Body of pancreas (tissue), 4 donors: Measurements from ENCODE around the gene ZBTB24. TPM values are rescaled to one million over a fixed set of nuclear protein-coding genes. Genes with fewer than 3 reads are reported as not detected.

Experiments used
- ATAC-seq: fragments of 150-250 bp; one replicate; pipeline ENCODE4 v1.9.1; 2016
- DNase-seq, 4 donors: peaks; one replicate each; pipeline ENCODE4 v3.0.0-alpha.2; 2019
- H3K27ac ChIP-seq, 4 donors: fragments of 200-600 bp; sonication (generic); 1 replicate in 3 of 4; 2 replicates in 1 of 4; pipeline versions ENCODE4 v1.5.1 to v1.6.1; 2016 to 2019; ENCODE audit warnings: mild to moderate bottlenecking in 1 of 4, mixed read lengths in 1 of 4, moderate library complexity in 1 of 4
- H3K27me3 ChIP-seq, 2 donors: fragments of 200-600 bp; sonication (generic); one replicate each; pipeline ENCODE4 v1.6.0; 2016; ENCODE audit warnings: mild to moderate bottlenecking in 1 of 2
- H3K36me3 ChIP-seq, 2 donors: fragments of 200-600 bp; sonication (generic); replicated peaks in 1 of 2; 2 replicates each; pipeline ENCODE4 v1.5.1; 2016; ENCODE audit warnings: low read depth in 2 of 2; ENCODE audit not compliant: insufficient read depth in 1 of 2
- H3K4me1 ChIP-seq: fragments of 200-600 bp; sonication (generic); one replicate; pipeline ENCODE4 v1.6.0; 2016
- H3K4me3 ChIP-seq, 2 donors: fragments of 200-600 bp; sonication (generic); 1 replicate in 1 of 2; 2 replicates in 1 of 2; pipeline ENCODE4 v1.5.1; 2016 to 2019
- H3K9me3 ChIP-seq, 3 donors: fragments of 200-600 bp; sonication (generic); 1 replicate in 2 of 3; 2 replicates in 1 of 3; pipeline ENCODE4 v1.5.1; 2016
- POLR2A ChIP-seq, 3 donors: fragments of 450-650 bp; IDR thresholded peaks; one replicate each; pipeline ENCODE4 v1.6.1; 2016; ENCODE audit warnings: antibody characterized with exemption in 3 of 3, mild to moderate bottlenecking in 2 of 3
- WGBS, 2 donors: methylation state at CpG; one replicate each; pipeline ENCODE4 v1.1.5; 2017; 5-methylcytosine and 5-hydroxymethylcytosine counted together
- intact Hi-C: fragments of 100-400 bp; cut with DNase I; formaldehyde crosslinking; loops from one replicate; pipeline ENCODE4 v1.15.1; 2023
- total RNA-seq, 2 donors: library from RNA; depleted of rRNA; stranded (reverse); fragments of >200 nt; gene quantifications; one replicate each; pipeline ENCODE4 v1.1.0, GENCODE V29; 2016
- TF ChIP-seq, protein P1 (sequence below), 7 experiments: fragments of 450-650 bp in 4 of 7; fragments of 200-600 bp in 3 of 7; sonication (generic) in 3 of 7; IDR thresholded peaks; one replicate each; pipeline ENCODE4 v1.5.1; 2016 to 2019; ENCODE audit warnings: antibody characterized with exemption in 7 of 7

The ZBTB24 gene
- total RNA-seq, 2 donors from 2014 or later: 3.3 to 4.4 TPM

- H3K4me1 ChIP-seq: peaks cover 18% of the 10 kb centered on the region
- H3K9me3 ChIP-seq: no peaks in the 10 kb centered on the region
- ATAC-seq (no peak), DNase-seq (no peak)
- TF ChIP-seq, protein P1, sequence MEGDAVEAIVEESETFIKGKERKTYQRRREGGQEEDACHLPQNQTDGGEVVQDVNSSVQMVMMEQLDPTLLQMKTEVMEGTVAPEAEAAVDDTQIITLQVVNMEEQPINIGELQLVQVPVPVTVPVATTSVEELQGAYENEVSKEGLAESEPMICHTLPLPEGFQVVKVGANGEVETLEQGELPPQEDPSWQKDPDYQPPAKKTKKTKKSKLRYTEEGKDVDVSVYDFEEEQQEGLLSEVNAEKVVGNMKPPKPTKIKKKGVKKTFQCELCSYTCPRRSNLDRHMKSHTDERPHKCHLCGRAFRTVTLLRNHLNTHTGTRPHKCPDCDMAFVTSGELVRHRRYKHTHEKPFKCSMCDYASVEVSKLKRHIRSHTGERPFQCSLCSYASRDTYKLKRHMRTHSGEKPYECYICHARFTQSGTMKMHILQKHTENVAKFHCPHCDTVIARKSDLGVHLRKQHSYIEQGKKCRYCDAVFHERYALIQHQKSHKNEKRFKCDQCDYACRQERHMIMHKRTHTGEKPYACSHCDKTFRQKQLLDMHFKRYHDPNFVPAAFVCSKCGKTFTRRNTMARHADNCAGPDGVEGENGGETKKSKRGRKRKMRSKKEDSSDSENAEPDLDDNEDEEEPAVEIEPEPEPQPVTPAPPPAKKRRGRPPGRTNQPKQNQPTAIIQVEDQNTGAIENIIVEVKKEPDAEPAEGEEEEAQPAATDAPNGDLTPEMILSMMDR (IDR thresholded peaks at IDR 0.05): no peak
- TF ChIP-seq POLR2A (IDR thresholded peaks at IDR 0.05): no peak
- H3K36me3 ChIP-seq: no peaks in the 10 kb centered on the region
- H3K27me3 ChIP-seq: no peaks in the 10 kb centered on the region
- 69 to 74% methylated on average over 6 of the region's 6 CpGs for WGBS, 2 donors
- no peak overlapping the region for H3K27ac ChIP-seq
- no peak overlapping the region for H3K4me3 ChIP-seq
- intact Hi-C loops: no loop called here
These were observed 25.4 kb downstream of the ZBTB24 start for GRCh38 chr6:109457562-109457996.

DNA sequence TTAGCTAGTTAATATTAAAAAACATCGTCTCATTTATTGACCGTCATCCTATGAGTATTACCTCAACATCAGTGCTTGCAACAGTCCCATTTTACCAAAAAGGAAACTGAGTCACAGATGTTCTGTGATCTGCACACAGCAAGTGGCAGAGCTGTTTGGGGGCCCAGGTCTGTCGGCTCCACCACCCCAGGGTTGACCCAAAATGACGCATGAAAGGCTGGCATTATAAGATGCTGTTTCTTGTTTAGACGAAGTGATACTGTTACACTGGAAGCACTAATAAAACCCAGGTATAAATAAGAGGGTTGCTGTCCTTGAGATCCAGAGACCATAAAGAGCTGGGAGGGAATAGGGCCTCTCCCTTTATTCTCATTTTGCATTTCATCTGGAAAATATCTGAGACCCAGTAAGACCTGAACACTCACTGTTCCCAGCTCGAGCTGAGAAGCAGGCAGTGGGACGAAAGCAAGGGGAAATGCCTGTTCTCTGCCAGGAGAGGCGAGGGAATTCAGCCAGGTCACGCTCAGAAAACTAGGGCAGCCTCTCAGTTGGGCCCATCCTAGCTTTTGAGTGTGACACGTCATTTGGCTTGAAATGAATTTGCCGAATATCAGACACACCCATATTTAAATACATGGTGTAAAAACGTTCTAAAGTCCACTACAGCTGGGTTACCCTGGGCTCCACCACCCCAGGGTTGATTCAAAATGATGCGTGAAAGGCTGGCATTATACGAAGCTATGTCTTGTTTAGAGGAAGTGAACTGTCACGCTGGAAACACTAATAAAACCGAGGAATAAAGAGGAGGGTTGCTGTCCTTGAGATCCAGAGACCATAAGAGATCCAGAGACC is 26.1 kb downstream of the ZBTB24 start:
- TF ChIP-seq, protein P1 (IDR thresholded peaks at IDR 0.05): no peak
- TF ChIP-seq POLR2A (IDR thresholded peaks at IDR 0.05): no peak
- DNase-seq: peak in 2 of 4 donors; percentile 31 to 57
- 69 to 70% methylated on average over 16 of the region's 16 CpGs for WGBS, 2 donors
- Histone ChIP-seq H3K36me3 (no peaks in the 10 kb centered on the region), H3K9me3 (no peaks in the 10 kb centered on the region), H3K27ac (no peak overlapping the region), H3K4me3 (no peak overlapping the region), H3K27me3 (no peaks in the 10 kb centered on the region), H3K4me1 (peaks cover 18% of the 10 kb centered on the region)
- intact Hi-C loops: no loop called here
- ATAC-seq: no peak

GRCh38 chr6:109456111-109456583 is 26.9 kb downstream of the ZBTB24 start:
- Histone ChIP-seq H3K9me3 (no peaks in the 10 kb centered on the region), H3K4me3 (peak overlapping the region; percentile 70 to 73), H3K4me1 (peaks cover 18% of the 10 kb centered on the region), H3K36me3 (no peaks in the 10 kb centered on the region), H3K27me3 (no peaks in the 10 kb centered on the region), H3K27ac (peak overlapping the region in 2 of 4 donors; percentile 15 to 34)
- intact Hi-C loops: no loop called here
- ATAC-seq (peak; percentile 20), DNase-seq (peak in 1 of 4 donors; percentile 35)
- 10 to 21% methylated on average over 24 to 36 of the region's 38 CpGs for WGBS, 2 donors
- no peak for TF ChIP-seq POLR2A (IDR thresholded peaks at IDR 0.05)
- TF ChIP-seq, protein P1 (IDR thresholded peaks at IDR 0.05): peak in 2 of 7 experiments; percentile 2 to 4

- Histone ChIP-seq H3K27me3 (no peaks in the 10 kb centered on the region), H3K4me3 (peak within 1 kb of the TSS; percentile 70 to 73), H3K4me1 (peaks cover 18% of the 10 kb centered on the region), H3K27ac (peak within 1 kb of the TSS in 3 of 4 donors; percentile 13 to 71 (median 34)), H3K36me3 (no peaks in the 10 kb centered on the region), H3K9me3 (no peaks in the 10 kb centered on the region)
- ATAC-seq (peak; percentile 71), DNase-seq (peak; percentile 60 to 77 (median 72))
- intact Hi-C loops: no loop called here
- 0% methylated on average over 2 to 37 of the region's 70 CpGs for WGBS, 2 donors
- TF ChIP-seq POLR2A (IDR thresholded peaks at IDR 0.05): peak in 2 of 3 donors; percentile 45 to 48
- TF ChIP-seq, protein P1 (IDR thresholded peaks at IDR 0.05): peak; percentile 22 to 46 (median 34)
These were observed 27.4 kb downstream of the ZBTB24 start, which contains the start of gene MICAL1 for GRCh38 chr6:109455437-109456110. Gene MICAL1, minus strand, starts transcription at chr6:109455772. Its CDS starts 1,576 bp downstream, at chr6:109454196.
